ENCODE results near the gene TCEANC2.
A peak's percentile ranks its signal among the peaks of the same experiment; 100 is the strongest.
"Not testable (repeated sequence)": the region's sequence is repeated elsewhere in the genome, so short reads cannot be mapped to it uniquely, and the experiment has no call there.

Gene TCEANC2

DNA sequence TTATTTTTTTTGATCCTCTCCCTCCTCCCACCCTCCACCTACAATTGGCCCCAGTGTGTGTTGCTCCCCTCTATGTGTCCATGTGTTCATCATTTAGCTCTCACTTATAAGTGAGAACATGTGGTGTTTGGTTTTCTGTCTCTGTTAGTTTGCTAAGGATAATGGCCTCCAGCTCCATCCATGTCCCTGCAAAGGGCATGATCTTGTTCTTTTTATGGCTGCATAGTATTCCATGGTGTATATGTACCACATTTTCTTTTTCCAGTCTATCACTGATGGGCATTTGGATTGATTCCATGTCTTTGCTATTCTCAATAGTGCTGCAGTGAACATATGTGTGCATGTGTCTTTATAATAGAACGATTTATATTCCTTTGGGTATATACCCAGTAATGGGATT is 28.6 kb upstream of the TCEANC2 start:
- DNase-seq (ENCODE audit: low read depth in 1 of 2, low spot score in 1 of 2) = not testable (repeated sequence)

DNA sequence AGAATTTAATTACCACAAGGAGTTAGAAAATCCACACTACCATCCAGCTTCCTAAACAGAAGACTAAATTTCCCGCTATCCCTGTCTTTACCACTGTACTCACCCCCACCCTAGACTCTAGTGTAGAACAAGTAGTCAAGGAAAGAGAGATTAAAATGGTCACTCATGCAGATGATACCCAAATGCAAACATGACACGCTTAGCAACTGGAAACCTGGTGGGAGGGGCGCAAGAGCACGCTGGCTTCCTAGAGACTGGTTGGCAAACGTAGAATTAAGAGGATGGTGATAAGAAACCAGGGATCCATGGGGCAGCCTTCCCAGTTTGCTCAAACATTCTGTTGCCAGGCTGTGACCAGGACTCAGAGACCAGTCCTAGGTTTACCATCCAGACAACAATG is 25.6 kb upstream of the TCEANC2 start:
- DNase-seq (ENCODE audit: low read depth in 1 of 2, low spot score in 1 of 2) = no peak

DNA sequence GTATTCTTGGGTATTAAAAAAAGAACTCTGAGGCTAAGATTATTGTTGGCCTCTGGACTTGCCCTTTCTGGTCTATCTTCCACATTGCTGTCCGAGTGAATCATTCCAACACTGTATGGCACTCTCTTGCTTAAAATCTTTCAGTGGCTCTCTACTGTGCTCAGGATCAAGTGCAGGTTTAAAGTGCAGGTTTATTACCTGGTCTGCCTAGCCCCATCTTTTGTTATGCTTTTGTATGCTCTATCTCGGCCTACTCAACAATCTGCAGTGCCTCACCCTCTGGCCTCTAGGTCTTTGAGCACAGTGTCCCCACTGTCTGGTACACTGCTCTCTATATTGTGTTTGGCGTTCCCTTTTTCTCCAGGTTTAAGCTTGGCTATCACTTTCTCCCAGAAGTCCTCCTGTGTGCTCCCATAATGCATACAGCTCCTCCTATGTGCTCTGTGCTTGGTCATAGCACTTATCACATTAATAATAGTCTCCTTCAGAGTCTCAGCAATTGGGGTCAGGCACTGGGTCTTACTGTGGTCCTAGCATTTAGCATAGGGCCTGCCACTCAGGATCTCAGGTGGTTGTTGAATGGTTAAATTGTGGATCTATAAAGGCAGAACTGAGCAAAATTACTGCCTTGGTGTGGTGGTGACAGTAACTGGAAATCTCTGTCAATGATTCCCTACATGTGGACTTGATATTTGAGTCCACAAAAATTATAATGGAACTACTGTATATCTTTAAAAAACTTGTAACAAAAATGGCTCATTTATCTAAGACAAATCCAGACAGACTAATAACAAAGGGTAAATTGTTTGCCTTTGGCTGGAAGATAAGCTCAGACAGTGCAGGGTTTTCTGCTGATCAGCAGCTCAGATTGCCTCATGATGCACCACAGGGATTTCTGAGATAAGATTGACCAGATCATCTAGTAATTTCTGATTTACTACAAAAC is 24.8 kb upstream of the TCEANC2 start:
- DNase-seq (ENCODE audit: low read depth in 1 of 2, low spot score in 1 of 2) = no peak

DNA sequence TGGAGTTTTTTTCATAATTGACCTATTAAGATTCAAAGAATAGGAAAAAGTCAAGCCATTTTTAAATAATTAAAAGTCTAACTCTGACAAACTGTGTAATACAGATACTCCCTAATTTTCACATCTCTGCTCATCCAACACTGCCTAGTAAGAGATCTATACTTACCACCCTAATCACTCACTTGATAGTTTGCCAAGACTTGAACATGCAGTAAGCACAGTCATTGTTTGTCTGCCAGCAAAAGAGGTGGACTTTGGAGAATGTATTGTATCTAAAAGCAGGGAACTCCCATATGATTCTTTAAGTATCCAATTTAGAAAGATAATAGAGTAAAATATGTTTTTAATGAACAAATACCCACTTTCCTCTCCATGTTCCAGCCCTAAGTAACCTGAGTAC is 15.9 kb upstream of the TCEANC2 start:
- DNase-seq (ENCODE audit: low read depth in 1 of 2, low spot score in 1 of 2) = no peak

DNA sequence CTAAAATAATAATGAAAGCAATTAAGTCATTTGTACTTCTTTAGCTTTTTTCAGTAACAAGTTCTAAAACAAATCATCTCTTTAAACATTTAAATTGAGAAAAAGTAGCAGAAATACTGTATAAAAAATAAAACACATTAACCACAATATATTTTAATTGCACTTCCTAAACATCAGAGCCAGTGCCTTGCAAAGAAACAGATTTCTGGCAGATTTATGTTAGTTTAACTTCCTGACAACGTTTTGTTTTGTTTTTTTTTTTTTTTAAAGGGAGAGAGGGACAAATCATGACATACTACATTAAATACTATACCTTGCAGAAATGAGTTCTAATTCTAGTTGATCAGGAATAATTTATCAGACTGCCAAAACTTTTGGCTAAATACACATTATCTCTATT is 11.6 kb upstream of the TCEANC2 start:
- no peak for DNase-seq (ENCODE audit: low read depth in 1 of 2, low spot score in 1 of 2)

DNA sequence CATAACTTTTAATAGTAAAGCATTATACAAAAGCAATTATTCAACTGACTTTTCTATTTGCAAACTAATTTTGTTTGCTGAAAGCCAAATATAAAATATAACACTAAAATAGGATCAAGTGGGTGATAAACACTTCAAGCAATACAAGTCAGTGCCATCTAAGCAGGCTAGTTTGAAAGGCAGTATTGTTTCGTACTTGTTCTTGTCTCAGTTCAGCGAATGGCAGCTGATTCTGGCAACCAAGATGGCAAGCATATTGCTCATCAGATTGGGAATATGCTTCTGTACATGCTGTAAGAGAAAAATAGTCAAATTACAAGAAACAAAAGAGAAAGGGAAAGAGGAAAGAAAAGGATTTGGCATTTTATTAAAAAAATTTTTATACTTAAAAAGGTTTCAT is 7.9 kb upstream of the TCEANC2 start:
- no peak for DNase-seq (ENCODE audit: low read depth in 1 of 2, low spot score in 1 of 2)

DNA sequence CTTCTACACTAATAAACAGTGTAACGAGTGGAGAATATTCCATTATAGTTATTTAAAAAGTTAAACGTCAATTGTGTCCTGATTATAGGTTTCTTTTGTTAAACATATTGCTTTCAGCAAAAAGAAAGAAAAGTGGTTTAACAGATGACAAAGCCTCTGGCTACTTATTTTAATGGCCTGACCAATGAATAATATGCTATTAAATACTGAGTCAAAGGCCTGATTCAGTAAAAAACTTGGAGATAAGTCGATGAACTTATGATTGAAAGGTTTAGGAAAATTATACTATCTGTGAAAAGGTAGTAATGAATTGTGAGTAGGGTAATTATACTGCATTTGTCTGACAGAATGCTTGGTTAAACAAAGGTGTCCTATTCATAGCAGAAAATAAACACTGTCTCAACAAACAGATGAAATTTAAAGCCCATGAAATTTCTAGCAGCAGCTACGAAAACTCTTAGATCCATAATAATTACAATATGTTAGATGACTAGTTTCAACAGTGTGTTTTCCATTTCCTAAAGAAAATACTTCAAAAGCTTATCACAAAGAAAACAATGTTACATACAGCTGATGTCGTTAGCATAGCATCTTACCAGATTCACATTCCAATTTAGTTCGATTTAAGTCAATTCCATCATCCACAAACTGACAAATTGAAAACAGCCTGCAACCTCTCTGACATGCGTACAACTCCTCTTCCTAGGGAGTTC is 6.6 kb upstream of the TCEANC2 start:
- no peak for DNase-seq (ENCODE audit: low read depth in 1 of 2, low spot score in 1 of 2)

DNA sequence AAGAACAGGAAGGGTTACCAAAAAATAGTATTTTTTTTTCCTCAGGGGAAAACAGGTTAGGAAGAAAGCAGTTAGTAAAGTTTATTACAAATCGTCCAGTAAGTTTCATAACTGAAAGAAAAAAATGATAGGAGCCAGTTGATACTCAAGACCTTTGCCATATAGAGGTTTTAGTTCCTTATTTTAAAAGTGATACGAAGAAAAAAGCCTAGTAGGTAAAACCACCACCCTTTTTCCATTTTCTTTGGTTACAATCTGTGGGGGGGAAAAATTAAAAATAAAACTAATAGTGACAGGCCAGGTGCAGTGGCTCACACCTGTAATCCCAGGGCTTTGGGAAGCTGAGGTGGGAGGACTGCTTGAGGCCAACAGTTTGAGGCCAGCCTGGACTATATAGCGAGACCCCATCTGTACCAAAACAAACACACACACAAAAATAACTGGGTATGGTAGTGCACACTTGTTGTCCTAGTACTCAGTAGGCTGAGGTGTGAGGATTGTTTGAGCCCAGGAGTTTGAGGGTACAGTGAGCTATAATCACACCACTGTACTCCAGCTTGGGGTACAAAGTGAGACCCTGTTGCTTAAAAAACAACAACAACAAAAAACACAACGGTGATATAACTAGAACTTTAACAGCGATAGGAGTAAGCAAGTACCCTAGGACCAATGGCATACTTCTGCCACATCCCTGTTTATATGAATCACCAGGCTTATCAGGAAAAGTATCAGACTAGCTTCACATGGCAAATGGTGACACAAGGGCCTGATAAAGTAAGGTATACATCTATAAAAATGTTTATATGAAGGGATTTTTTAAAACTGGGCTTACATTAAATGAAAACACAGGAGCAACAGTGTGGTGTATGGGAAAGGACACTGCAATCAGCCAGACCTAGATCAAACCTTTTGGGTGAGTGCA is 5.8 kb upstream of the TCEANC2 start:
- DNase-seq (ENCODE audit: low read depth in 1 of 2, low spot score in 1 of 2) = no peak

DNA sequence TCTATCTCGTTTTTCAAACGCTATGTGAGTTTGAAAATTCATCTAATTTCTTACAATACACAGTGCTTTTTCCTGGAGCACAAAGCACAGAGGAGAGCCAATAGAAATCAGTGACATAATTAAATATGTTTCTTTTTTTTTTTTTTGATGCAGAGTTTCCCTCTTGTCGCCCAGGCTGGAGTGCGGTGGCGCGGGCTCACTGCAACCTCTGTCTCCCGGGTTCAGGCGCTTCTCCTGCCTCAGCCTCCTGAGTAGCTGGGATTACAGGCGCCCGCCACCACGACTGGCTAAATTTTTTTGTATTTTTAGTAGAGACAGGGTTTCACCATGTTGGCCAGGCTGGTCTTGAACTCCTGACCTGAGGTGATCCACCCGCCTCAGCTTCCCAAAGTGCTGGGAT is 3.0 kb upstream of the TCEANC2 start:
- DNase-seq (ENCODE audit: low read depth in 1 of 2, low spot score in 1 of 2) = not testable (repeated sequence)

DNA sequence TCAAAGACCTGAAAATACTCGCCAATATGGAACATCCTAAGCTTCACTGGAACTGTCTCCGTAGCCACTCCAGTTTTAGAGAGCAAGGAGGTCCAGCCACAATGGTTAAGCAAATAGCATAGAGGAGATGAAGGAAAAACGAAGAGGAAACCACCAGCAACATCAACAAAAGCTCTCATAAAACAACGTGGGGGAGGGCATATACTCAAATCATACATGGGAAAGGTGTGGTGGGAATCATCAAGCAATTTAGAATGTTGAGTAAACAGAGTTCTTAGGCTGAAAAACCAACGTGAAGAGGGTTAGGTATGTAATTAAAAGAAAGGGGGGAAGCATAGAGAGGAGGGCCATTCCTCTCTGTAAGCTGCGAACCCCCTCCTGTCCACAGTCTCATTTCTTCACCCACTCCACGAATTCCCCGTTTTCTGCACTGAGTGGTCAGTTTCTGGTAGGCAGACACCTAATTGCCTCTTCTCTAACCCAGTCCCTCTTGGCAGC is 1.4 kb upstream of the TCEANC2 start:
- no peak for DNase-seq (ENCODE audit: low read depth in 1 of 2, low spot score in 1 of 2)

DNA sequence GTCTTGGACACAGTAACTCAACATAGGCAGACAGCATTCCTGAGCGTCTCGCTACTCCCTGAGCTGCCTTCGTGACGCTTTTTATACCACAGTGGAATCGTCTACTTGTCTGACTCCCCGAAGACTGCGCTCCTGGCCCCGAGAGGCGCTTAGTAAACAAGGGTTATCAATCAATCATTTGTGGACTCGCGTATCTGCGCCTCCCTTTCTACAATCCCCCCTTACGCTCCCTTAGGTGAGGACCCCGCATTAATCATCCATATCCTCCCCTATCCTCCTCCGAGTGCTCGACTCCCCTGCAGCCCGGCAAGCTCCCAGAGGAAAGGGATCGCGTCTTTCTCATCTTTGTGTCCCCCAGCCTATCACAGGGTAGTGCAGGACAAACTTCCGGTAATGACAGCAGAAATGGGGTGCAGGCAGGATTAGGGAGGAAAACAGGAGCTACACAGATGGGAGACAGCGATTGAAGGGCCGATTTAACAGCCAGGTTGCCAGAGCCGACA is 926 bp upstream of the TCEANC2 start:
- DNase-seq (ENCODE audit: low read depth in 1 of 2, low spot score in 1 of 2) = peak in 1 of 2 donors; percentile 6

DNA sequence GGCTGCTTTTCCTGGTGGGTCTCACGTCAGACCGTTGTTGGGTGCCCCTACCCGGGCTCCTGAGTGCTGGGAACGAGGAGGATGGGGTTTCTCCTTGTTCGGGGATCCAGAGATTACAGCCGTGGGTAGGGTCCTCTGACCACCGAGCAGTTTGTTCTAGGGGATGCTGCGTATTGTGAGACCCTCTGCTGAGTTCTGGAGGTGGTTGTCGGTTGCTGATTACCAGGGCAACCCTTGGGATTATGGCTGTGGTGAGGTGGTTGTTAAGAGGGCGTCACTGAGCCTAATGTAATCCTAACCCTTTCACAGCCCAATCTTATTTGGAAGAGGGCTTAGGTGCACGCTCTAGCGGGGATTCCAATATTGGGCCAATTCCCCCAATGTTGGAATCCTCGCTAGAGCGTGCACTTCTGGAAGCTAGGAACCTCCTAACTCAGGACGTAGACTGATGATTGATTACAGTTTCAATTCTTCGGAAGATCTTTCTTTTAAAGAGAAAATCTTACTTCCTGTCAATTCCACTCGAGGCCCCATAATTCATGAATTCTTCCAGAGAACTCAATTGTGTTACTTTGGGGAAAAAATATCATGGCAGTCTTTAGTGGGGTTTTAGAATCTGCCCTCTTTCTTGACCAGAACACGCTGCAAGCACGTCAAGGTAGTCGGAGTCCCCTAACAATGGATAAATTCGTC is 483 bp downstream of the TCEANC2 start:
- no peak for DNase-seq (ENCODE audit: low read depth in 1 of 2, low spot score in 1 of 2)

DNA sequence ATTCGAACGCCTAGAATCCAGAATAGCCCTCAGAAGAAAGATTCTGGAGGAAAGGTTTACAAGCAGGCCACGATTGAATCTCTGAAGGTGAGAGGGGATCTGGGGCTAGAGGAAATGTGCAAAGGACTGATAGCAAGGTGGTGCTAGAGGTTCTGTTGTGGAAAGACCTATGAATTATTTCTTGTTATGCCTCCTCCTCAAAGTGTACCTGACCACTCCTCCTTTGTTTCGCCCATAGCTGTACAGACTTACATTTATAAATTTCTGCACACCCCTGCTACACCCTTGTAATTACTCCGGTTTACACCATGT is 986 bp downstream of the TCEANC2 start:
- DNase-seq (ENCODE audit: low read depth in 1 of 2, low spot score in 1 of 2) = no peak

DNA sequence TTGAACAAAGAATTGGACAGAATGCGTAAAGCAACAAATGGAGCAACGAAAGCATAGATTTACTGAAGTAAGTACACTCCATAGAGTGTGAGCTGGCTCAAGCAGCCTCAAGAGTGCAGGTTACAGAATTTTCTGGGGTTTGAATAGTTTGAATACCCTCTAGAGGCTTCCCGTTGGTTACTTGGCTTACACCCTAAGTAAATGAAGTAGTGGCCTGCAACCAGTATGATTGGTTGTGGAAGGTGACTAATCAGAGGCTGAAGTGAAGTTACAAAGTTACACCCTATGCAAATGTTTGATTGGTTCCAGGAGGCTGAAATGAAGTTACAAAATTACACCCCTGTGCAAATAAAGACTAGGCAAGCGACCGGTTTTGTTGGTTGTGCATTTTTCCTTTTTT is 10.9 kb downstream of the TCEANC2 start:
- DNase-seq (ENCODE audit: low read depth in 1 of 2, low spot score in 1 of 2) = no peak

DNA sequence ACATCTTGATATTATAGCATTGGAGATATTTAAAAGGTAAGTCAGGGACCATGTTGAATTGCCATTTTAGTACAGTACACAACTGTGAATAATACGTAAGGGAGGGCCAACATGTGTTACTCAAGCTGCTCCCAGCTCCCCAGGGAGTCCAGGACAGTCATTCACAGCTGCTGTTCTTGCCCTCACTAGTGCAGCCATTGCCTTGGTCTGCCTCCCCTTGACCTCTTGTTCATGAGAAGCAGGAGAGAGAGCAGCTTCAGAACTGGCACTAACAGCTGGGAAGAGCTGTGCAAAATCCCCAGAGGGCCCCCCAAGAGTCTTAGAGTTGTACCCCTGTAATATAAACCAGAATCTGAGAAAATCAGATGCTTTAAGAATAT is 16.4 kb downstream of the TCEANC2 start:
- DNase-seq (ENCODE audit: low read depth in 1 of 2, low spot score in 1 of 2) = no peak

DNA sequence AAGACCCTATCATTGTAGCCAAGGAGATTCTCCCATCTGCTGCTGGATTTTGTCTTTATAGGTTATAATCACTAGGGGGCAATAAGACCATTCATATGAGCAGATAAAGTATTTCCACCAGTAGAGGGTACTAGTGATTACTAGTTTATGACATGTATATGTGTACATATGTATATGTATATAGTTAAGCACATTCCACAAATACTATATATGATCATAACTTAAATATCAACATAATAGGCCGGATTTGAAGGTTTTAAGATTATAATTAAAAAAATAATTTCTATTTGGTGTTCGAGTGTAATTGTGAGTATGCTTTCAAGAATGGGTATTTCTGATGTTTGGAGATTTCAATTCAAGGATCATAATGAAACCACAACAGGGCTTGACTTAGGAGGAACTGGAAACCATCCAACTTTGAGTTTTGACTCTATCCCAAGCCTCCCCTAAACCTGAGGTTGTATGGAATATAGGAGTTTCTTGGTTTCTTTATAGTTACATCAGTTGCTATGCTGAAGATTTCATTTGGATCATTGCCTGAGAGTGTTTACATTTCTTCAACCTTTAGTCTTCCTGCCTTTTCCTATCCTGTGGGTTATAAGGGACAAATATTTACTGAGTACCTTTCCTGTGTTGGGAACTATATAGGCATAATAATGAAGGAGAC is 16.9 kb downstream of the TCEANC2 start:
- DNase-seq (ENCODE audit: low read depth in 1 of 2, low spot score in 1 of 2) = no peak

DNA sequence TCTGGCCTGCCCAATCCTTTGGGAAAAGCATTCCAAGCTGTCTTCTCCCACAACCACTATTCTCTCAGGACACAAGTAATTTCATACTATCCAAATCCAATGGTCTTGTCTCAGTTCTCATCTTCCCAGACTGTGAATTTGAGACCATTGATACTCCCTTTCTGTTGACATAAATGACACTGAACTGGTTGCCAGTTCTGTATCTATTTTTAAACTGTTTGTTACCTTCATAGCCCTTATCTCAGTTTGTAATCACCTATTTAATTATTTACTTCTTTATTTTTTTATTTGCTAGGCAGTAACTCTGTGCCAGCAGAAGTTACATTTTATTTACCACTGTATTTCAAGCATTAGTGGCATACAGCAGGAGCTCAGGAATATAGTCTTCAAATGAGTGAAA is 24.0 kb downstream of the TCEANC2 start:
- no peak for DNase-seq (ENCODE audit: low read depth in 1 of 2, low spot score in 1 of 2)

DNA sequence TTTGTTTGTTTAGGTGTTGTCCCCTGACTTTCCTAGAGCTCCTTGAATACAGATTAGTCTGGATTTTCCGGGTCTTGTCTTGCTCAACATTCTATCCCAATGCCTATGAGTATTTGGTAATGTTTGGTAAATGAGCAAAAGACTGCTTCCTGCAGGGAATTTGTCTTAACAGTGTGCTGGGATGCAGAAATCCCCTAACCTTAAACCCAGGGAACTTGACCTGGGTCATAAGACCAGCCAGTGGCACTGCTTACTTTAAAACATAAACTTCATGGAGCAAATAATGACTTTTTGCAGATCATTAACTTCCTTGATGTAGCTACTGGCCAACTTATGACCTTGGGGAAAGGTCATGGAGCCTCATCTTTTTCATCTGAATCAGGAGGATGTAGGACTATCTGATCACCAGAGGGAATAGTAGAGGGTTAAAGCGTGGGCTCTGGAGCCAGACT is 27.2 kb downstream of the TCEANC2 start:
- no peak for DNase-seq (ENCODE audit: low read depth in 1 of 2, low spot score in 1 of 2)

DNA sequence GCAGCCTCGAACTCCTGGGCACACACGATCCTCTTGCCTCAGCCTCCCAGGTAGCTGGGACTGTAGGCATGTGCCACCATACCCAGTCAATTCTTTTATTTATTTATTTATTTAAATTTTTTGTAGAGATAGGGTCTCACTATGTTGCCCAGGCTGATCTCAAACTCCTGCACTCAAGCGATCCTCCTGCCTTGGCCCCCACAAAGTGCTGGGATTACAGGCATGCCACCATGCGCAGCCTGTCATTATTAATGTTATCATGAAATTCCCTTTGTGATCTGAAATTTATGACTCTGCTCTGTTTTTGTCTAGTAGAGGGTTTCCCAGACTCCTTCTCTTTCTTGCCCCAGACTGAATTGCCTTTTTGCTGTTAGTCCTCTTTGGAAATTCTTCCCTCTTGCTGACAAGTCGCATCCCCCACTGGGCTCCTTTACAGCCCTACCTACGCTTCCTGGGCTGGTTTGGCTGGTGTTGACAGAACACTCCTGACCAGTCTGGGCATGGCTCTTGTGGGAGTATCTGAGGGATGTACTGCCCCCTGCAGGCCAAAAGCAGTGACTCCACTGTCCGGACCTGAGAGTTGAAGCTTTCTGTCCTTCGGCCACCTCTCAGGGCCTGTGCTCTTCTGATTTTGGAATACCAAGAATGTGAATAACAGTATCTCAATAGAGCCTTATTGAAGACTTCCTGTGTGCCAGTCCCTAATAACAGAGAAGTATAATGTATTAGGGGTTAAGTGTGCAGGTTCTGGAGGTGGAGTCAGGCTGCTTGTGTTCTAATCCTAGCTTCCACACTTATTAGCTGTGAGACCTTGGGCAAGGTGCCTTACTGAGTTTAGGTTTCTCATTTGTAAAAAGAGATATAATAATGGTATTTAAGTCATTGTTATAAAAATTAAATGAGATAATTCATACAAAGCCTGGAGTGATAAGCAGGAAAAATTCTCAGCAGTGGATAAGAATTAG is 28.2 kb downstream of the TCEANC2 start:
- peak; percentile 3 to 30 for DNase-seq (ENCODE audit: low read depth in 1 of 2, low spot score in 1 of 2)
